Stimulated activated CD8-positive, alpha-beta memory T cell treated with anti-CD3 and anti-CD28 coated beads, Interleukin-4, amount 100 ng/mL, for 4 hours (primary cell): Measurements from ENCODE around the gene TGFBR1.
A peak's percentile ranks its signal among the peaks of the same experiment; 100 is the strongest.

Experiments
- DNase-seq, 2 donors: peaks; one replicate each; pipeline ENCODE4 v3.0.0-alpha.2; 2020; ENCODE audit warnings: low read depth in 2 of 2, low spot score in 1 of 2

Gene TGFBR1

DNA sequence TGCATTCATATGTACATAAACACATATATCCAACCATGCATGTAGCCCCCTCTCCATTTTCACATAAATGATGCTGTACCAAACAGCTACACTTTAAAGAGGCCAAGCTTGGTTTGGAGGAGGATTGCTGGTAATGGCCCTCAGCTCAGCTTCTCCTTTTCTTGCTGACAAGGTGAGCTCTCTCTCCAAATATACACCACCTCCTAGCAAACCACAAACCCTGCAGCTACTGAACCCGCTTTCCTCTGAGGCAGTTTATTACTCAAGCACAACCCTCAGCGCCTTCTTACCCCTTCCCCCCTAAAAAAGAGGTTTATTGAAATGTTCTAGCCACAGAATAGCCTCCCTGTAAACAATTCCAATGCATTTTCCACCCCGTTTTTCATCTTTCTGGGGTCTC lies 62.8 kb downstream of the TGFBR1 start:
- no peak for DNase-seq

DNA sequence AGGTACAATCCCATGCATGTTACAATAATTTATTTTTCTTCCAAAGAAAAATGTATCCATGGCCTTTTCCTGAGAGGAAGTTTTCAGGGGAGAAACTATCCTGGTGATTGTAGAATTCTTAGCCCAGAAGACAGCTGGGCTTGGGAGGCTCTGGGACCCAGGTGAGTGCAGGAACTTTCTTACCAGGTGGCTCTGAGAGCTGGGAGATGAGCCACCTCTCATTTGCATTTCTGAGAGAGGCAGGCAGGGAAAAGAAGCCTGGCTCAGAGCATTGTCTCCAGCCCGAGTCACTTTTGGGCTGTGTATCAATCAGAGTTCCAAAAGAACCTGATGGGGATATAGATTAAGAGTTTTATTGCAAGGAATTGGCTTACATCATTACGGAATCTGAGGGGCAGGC lies 64.2 kb downstream of the TGFBR1 start:
- no peak for DNase-seq

DNA sequence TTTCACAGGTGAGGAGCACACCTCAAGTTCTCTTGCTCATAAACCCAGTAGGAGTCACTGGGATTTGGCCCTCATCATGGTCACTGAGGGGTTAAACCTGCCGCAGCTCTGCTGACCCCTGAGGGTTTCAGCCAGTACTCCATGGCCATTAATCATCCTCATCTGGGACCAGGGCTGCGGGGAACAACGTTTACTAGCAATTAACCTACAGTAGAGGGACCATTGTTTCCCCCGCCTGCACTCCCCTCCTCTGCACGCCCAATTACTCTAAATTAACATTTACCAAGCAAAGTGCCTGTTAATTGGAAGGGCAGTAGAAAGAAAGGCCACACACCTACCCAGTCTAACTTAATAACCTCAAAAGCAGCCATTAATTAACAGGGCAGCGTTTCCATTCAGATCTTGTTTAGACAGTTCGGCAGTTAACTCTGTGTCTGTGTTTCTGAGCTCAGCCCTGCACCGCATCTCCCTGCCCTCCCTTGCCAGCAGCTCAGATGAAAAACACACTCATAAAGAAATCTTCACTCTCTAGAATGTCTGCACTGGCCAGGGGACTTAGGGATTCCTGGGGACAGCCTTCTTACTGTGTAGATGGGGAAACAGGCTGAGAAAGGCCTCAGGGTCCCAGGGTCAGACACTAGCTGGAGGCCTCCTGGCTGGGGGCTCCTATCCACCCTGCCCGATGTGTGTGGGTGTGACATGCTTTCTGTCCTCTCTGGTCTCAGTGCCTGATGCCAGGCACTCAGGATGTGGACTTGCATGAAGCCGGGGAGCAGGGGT lies 65.3 kb downstream of the TGFBR1 start:
- no peak for DNase-seq

DNA sequence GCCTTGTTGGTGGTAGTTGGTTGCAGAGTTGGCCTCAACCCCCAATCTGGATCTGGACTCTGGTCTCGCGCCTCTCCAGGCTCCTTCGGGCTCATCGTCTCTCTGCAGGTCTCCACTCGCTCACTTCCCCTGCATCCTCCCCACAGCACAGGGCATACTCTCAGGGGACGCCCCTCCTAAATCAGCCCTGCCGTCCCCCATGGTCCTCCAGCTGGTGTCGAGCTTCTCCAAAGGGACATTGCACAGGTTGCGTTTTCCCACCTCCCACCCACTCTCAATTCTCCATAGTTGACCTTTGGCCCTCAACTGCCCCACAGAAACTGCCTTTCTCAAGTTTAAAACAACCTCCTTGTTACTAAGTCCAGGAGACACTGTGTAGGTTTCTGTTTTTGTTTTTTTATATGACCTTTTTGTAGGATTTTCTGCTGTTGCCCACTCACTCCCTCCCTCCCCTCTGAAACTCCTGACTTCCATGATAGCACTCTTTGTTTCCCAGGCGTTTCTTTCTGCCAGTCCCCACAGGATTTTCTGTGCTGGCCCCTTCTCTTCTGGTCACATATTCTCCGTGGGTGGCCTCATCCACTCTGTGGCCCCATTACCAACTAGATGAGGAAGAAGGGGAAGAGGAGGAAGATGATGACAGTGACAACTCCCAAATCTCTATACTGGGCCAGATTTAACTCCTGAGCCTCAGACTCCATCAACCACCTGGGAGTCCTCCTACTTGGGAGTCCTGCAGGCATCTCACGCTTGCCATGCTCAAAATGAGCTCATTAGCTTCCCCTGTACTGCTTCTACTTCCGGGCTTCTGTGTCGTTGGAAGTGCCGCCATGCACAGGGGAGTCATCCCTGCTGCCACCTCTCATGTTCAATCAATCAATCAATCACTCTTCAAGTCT lies 66.6 kb downstream of the TGFBR1 start:
- no peak for DNase-seq

DNA sequence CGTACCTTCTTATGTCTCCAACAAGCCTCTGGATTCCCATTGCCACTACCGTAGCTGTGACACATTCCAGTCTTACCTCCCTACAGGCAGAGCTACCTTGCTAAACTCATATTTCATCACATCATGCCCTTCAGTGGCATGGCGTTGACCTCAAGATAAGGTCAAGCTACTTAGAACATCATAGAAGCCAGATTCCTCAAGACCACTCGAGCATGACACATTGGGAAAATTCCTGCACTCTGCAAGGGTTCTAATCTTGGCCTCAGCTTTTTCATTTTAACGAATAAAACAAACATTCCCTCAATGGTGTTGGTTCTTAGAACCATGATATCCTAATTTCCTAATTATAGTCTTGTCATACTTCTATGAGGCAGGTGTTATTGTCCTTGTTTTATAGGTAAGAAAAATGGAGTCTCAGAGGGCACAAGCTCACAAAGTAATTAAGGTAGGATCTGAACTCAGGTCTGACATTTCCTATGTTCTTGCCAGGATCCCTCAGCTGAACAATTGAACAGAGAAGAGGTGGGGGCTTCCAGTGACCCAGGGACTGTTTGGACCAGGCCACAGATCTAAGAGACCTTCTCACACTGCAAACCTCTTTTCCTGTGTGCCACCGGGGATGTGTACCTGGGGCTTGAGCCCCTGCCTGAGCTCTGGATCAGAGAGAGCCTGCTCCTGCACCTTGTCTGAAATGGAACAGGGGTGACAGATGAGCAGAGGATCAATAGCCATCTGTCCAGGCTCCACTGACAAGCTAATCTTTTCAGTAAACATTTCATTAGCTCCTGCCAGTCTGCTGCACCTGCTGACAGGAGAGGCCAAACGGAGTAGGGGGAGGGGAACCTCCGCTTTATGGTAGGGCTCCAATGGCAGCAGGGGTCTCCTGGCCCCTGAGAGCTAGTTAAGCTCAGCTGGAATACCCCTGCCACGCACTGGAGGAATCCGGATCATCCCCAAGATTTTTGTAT lies 67.5 kb downstream of the TGFBR1 start:
- DNase-seq, result no peak

- DNase-seq, result no peak
Measured at GRCh38 chr9:99173570-99174504, 68.9 kb downstream of the TGFBR1 start.

DNA sequence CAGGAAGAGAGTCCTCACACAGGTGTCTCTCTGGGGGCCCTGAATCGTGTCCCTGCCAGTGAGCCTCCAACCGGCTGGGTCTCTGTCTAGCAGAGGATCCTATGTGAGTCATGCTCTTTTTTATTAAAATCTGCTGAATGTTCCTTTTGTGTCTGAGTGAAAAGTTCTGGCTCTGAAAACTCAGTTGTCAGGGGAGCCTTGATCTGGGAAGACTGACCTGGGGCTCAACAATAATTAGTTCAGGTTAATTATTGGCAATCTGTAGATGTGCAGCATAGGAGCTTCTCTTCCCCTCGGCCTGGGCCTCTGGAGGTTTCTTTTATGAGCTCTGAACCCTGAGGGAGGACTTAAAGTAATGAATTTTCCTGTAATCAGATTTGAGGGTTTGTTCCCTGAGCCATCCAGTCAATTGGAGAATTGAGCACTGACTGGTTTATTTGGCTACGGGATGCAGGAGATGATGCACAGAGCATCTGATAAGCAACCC lies 71.7 kb downstream of the TGFBR1 start:
- DNase-seq, result no peak

GRCh38 chr9:99177576-99178366 lies 72.9 kb downstream of the TGFBR1 start:
- DNase-seq, result no peak

- no peak for DNase-seq
Measured at GRCh38 chr9:99178912-99179872, 74.3 kb downstream of the TGFBR1 start.

DNA sequence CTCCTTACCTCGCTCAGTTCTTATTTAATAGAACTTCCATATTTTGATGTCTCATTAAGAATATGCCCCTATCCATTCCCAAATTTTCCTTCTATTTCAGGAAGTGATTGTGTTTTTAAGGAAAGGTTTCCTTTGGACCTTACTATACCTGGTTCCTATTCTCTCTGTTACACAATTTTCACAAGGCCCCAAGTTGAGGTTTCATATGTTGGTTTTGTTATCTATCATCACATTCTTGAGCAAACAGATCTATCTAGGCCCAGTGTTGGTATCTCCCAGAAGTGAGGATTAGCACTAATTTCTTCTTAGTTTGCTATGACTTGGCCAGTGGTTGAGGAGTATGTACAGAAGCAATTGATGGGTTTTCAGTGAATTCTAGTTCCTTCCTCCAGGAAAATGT lies 75.3 kb downstream of the TGFBR1 start:
- no peak for DNase-seq

DNA sequence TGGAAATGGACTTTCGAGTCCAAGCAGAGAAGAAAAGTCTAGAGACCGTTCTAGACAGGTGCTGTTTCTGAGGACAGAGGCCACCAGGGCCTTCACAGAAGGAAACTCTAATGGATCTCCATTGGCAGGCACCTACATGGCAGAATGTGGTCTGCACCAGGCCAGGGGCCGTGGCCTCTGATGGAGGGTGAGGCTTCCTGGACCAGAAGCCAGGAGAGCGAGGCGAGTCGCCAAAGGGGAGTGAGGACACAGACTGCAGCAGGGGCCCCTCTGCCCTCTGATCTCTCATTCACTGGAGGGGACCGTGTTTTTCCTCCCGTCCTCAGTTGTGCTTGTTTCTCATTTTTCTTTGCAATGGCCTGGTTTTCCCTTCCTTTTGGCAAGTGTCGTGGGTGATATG lies 75.7 kb downstream of the TGFBR1 start:
- DNase-seq, result no peak

DNA sequence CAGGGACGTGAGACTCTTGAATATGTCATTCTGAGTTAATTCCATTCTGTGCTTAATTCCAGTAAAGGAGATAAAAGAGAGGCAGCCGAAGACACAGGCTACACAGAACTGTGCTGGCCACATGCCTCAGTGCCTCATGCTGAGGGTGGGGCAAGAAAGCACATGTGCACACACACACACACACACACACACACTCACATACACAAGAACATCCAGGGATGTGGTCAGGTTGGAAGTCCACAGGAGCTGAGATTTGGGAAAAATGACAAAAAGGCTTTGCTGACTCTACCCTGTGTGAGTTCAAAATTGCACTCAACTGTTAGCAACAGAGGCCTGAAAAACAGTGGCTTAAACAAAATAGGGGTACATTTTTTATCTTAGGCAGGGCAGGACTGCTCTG lies 76.3 kb downstream of the TGFBR1 start:
- no peak for DNase-seq

GRCh38 chr9:99181621-99182020 lies 76.7 kb downstream of the TGFBR1 start:
- DNase-seq, result no peak

DNA sequence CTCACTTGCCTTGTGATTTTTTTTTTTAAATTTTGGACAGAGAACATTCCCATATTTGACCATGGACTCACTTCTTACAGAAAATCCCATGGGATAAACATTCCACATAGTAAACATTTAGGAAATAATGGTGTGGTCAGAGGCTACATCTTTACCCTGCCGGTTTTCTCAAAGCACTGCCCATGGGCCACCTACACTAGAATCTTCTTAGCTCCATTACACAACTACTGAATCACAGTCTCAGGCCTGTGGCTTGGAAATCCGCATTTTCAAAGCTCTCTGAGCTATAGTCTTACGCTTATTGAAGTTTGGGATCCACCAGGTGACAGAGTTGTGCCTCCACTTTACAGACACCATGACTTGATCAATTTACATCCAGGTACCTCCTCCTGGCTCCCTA lies 77.4 kb downstream of the TGFBR1 start:
- DNase-seq, result no peak

- no peak for DNase-seq
Measured at GRCh38 chr9:99183616-99184015, 78.7 kb downstream of the TGFBR1 start.

GRCh38 chr9:99184110-99184474 lies 79.2 kb downstream of the TGFBR1 start:
- DNase-seq, result no peak

- DNase-seq, result peak; percentile 44 to 51
Measured at GRCh38 chr9:99184475-99185347, 79.8 kb downstream of the TGFBR1 start.
